Frontal cortex (tissue), 4 donors: ENCODE data around the gene RASA1. TPM values are rescaled to one million over a fixed set of nuclear protein-coding genes. Genes with fewer than 3 reads are reported as not detected.
"Not testable (repeated sequence)": the region's sequence is repeated elsewhere in the genome, so short reads cannot be mapped to it uniquely, and the experiment has no call there.

Source experiments
- DNase-seq, 2 donors: peaks; one replicate each; pipeline ENCODE4 v3.0.0; 2012; ENCODE audit warnings: low spot score in 2 of 2
- FAIRE-seq: peaks from 2 replicates; lab custom pipeline; 2012; peaks lifted over from hg19 to GRCh38; lab: Jason Lieb, UNC
- total RNA-seq: library from RNA; depleted of rRNA; stranded (reverse); fragments of >200 nt; gene quantifications from one replicate; pipeline ENCODE4 v1.2.3, GENCODE V29; 2014
- donor health status: control.
- donor health status: control.
- donor health status: control.

RASA1 gene
- 51.0 TPM for total RNA-seq

- no peak for FAIRE-seq
- DNase-seq, result peak; percentile 90 to 92
These were observed at the start of gene RASA1 for GRCh38 chr5:87267574-87268125. Gene RASA1, plus strand, starts transcription at chr5:87267883. Its CDS starts 569 bp downstream, at chr5:87268452.

- DNase-seq (no peak), FAIRE-seq (no peak)
These were observed 37.9 kb upstream of the RASA1 start for GRCh38 chr5:87229780-87230179.

- DNase-seq, result no peak
- no peak for FAIRE-seq
These were observed 36.5 kb upstream of the RASA1 start for GRCh38 chr5:87231037-87231808.

- DNase-seq (no peak), FAIRE-seq (no peak)
These were observed 34.5 kb upstream of the RASA1 start for GRCh38 chr5:87233143-87233542.

- no peak for FAIRE-seq
- DNase-seq, result no peak
These were observed 26.1 kb upstream of the RASA1 start for GRCh38 chr5:87241555-87241954.

- FAIRE-seq, result no peak
- no peak for DNase-seq
These were observed 25.4 kb upstream of the RASA1 start for GRCh38 chr5:87242242-87242641.

GRCh38 chr5:87243161-87243844 is 24.4 kb upstream of the RASA1 start:
- FAIRE-seq (no peak), DNase-seq (no peak)

- FAIRE-seq (no peak), DNase-seq (no peak)
These were observed 22.2 kb upstream of the RASA1 start for GRCh38 chr5:87245451-87245850.

- FAIRE-seq (no peak), DNase-seq (no peak)
These were observed 21.6 kb upstream of the RASA1 start for GRCh38 chr5:87246061-87246460.

GRCh38 chr5:87252283-87252605 is 15.4 kb upstream of the RASA1 start:
- FAIRE-seq, result no peak
- no peak for DNase-seq

GRCh38 chr5:87254035-87254434 is 13.6 kb upstream of the RASA1 start:
- DNase-seq, result no peak
- FAIRE-seq, result no peak

GRCh38 chr5:87258507-87258906 is 9.2 kb upstream of the RASA1 start:
- DNase-seq (no peak), FAIRE-seq (no peak)

- DNase-seq, result no peak
- no peak for FAIRE-seq
These were observed 7.0 kb upstream of the RASA1 start for GRCh38 chr5:87260604-87261192.

GRCh38 chr5:87263498-87263897 is 4.2 kb upstream of the RASA1 start:
- FAIRE-seq (no peak), DNase-seq (no peak)

GRCh38 chr5:87266914-87267573 is 639 bp upstream of the RASA1 start:
- no peak for DNase-seq
- no peak for FAIRE-seq

GRCh38 chr5:87268126-87268969 is 665 bp downstream of the RASA1 start:
- DNase-seq (peak; percentile 73 to 80), FAIRE-seq (no peak)

- FAIRE-seq (no peak), DNase-seq (no peak)
These were observed 1.3 kb downstream of the RASA1 start for GRCh38 chr5:87268970-87269377.

GRCh38 chr5:87270888-87271287 is 3.2 kb downstream of the RASA1 start:
- not testable (repeated sequence) for FAIRE-seq, DNase-seq

- no peak for FAIRE-seq
- DNase-seq, result no peak
These were observed 9.0 kb downstream of the RASA1 start for GRCh38 chr5:87276655-87277054.
